ENCODE data around the gene TLR2. TPM values are rescaled to one million over a fixed set of nuclear protein-coding genes. Genes with fewer than 3 reads are reported as not detected.

TLR2 gene
- total and polyA plus RNA-seq, 4 donors = 2.9 to 15.6 (median 6.2) TPM

GRCh38 chr4:153669838-153670237 lies 14.2 kb upstream of the TLR2 start:
- H3K36me3 ChIP-seq (ENCODE audit: control insufficient read depth in 4 of 4, insufficient read depth in 3 of 4, low read depth in 1 of 4, low read length in 3 of 4) = no peaks in the 10 kb centered on the region
- no peak for DNase-seq (ENCODE audit: low spot score)
- H3K4me3 ChIP-seq (ENCODE audit: low read depth in 1 of 3, low read length in 3 of 3) = no peak overlapping the region
- H3K9ac ChIP-seq (ENCODE audit: low read depth in 1 of 2, low read length in 2 of 2) = no peak overlapping the region
- WGBS = 78% methylated on average over 3 of the region's 3 CpGs
- no peaks in the 10 kb centered on the region for H3K4me1 ChIP-seq (ENCODE audit: control insufficient read depth in 4 of 4, insufficient read depth in 4 of 4, low read length in 3 of 4)
- H3K27ac ChIP-seq (ENCODE audit: low read depth in 1 of 2, low read length in 2 of 2) = no peak overlapping the region
- peaks cover 0 to 2% (median 0%) of the 10 kb centered on the region in 4 donors for H3K9me3 ChIP-seq (ENCODE audit: control insufficient read depth in 4 of 4, low read length in 3 of 4)
- no peaks in the 10 kb centered on the region for H3K27me3 ChIP-seq (ENCODE audit: control insufficient read depth in 4 of 4, insufficient read depth in 4 of 4, low read length in 3 of 4)
- TF ChIP-seq HNF4G (IDR thresholded peaks at IDR 0.05) = no peak
- no peak for TF ChIP-seq FOXA2 (IDR thresholded peaks at IDR 0.05)
- TF ChIP-seq FOXA1 (IDR thresholded peaks at IDR 0.05) = no peak
- no peak for TF ChIP-seq GABPA (IDR thresholded peaks at IDR 0.05 in 1 of 2, conservative IDR thresholded peaks at IDR 0.05 in 1 of 2)
- no peak for TF ChIP-seq RAD21 (IDR thresholded peaks at IDR 0.05)
- TF ChIP-seq RXRA (IDR thresholded peaks at IDR 0.05) = no peak
- no peak for TF ChIP-seq CTCF (IDR thresholded peaks at IDR 0.05; ENCODE audit: low read depth, low read length, missing input control)
- no peak for TF ChIP-seq ZBTB33 (IDR thresholded peaks at IDR 0.05)
- no peak for TF ChIP-seq MAX (IDR thresholded peaks at IDR 0.05)
- no peak for TF ChIP-seq NR2F2 (IDR thresholded peaks at IDR 0.05)
- no peak for TF ChIP-seq TAF1 (conservative IDR thresholded peaks at IDR 0.05)
- no peak for TF ChIP-seq YY1 (IDR thresholded peaks at IDR 0.05)
- no peak for TF ChIP-seq ATF3 (IDR thresholded peaks at IDR 0.05)

GRCh38 chr4:153676486-153676885 lies 7.6 kb upstream of the TLR2 start:
- TF ChIP-seq HNF4A (conservative IDR thresholded peaks at IDR 0.05) = no peak
- TF ChIP-seq HNF4G (IDR thresholded peaks at IDR 0.05) = no peak
- no peak for TF ChIP-seq YY1 (IDR thresholded peaks at IDR 0.05)
- TF ChIP-seq RXRA (IDR thresholded peaks at IDR 0.05) = no peak
- 78% methylated on average over 5 of the region's 5 CpGs for WGBS
- Histone ChIP-seq H3K36me3 (ENCODE audit: control insufficient read depth in 4 of 4, insufficient read depth in 3 of 4, low read depth in 1 of 4, low read length in 3 of 4) (no peaks in the 10 kb centered on the region), H3K4me1 (ENCODE audit: control insufficient read depth in 4 of 4, insufficient read depth in 4 of 4, low read length in 3 of 4) (no peaks in the 10 kb centered on the region), H3K9ac (ENCODE audit: low read depth in 1 of 2, low read length in 2 of 2) (no peak overlapping the region), H3K27ac (ENCODE audit: low read depth in 1 of 2, low read length in 2 of 2) (no peak overlapping the region), H3K27me3 (ENCODE audit: control insufficient read depth in 4 of 4, insufficient read depth in 4 of 4, low read length in 3 of 4) (no peaks in the 10 kb centered on the region), H3K9me3 (ENCODE audit: control insufficient read depth in 4 of 4, low read length in 3 of 4) (peaks cover 0 to 8% (median 0%) of the 10 kb centered on the region in 4 donors), H3K4me3 (ENCODE audit: low read depth in 1 of 3, low read length in 3 of 3) (no peak overlapping the region)
- no peak for DNase-seq (ENCODE audit: low spot score)

- Histone ChIP-seq H3K36me3 (ENCODE audit: control insufficient read depth in 4 of 4, insufficient read depth in 3 of 4, low read depth in 1 of 4, low read length in 3 of 4) (no peaks in the 10 kb centered on the region), H3K4me1 (ENCODE audit: control insufficient read depth in 4 of 4, insufficient read depth in 4 of 4, low read length in 3 of 4) (no peaks in the 10 kb centered on the region), H3K4me3 (ENCODE audit: low read depth in 1 of 3, low read length in 3 of 3) (no peak overlapping the region), H3K27ac (ENCODE audit: low read depth in 1 of 2, low read length in 2 of 2) (no peak overlapping the region), H3K9ac (ENCODE audit: low read depth in 1 of 2, low read length in 2 of 2) (no peak overlapping the region), H3K9me3 (ENCODE audit: control insufficient read depth in 4 of 4, low read length in 3 of 4) (peaks cover 0 to 8% (median 0%) of the 10 kb centered on the region in 4 donors), H3K27me3 (ENCODE audit: control insufficient read depth in 4 of 4, insufficient read depth in 4 of 4, low read length in 3 of 4) (no peaks in the 10 kb centered on the region)
- no peak for DNase-seq (ENCODE audit: low spot score)
- WGBS = 58% methylated on average over 1 of the region's 1 CpG
- no peak for TF ChIP-seq HNF4A (conservative IDR thresholded peaks at IDR 0.05)
- no peak for TF ChIP-seq ZBTB33 (IDR thresholded peaks at IDR 0.05)
- TF ChIP-seq REST (IDR thresholded peaks at IDR 0.05) = no peak
- TF ChIP-seq JUND (IDR thresholded peaks at IDR 0.05) = no peak
- no peak for TF ChIP-seq FOXA1 (IDR thresholded peaks at IDR 0.05)
- TF ChIP-seq EGR1 (IDR thresholded peaks at IDR 0.05; ENCODE audit: low read depth in 2 of 2) = no peak
- no peak for TF ChIP-seq TAF1 (conservative IDR thresholded peaks at IDR 0.05)
- TF ChIP-seq MAX (IDR thresholded peaks at IDR 0.05) = no peak
- TF ChIP-seq GABPA (IDR thresholded peaks at IDR 0.05 in 1 of 2, conservative IDR thresholded peaks at IDR 0.05 in 1 of 2) = no peak
- TF ChIP-seq SP1 (IDR thresholded peaks at IDR 0.05) = no peak
- TF ChIP-seq RXRA (IDR thresholded peaks at IDR 0.05) = no peak
- no peak for TF ChIP-seq HNF4G (IDR thresholded peaks at IDR 0.05)
- no peak for TF ChIP-seq RAD21 (IDR thresholded peaks at IDR 0.05)
Measured at GRCh38 chr4:153676984-153677383, 7.1 kb upstream of the TLR2 start.
